NCI-H526 treated with DMSO at 0.1 percent for 48 hours (cell line): Measurements from ENCODE around the gene AXL.
"Not testable (repeated sequence)": the region's sequence is repeated elsewhere in the genome, so short reads cannot be mapped to it uniquely, and the experiment has no call there.

ENCODE experiments used
- DNase-seq: peaks from one replicate; lab custom pipeline; 2025; lab: John Stamatoyannopoulos, UW

AXL gene

GRCh38 chr19:41218615-41219507 lies at the start of gene AXL:
Gene AXL, plus strand, starts transcription at chr19:41219223. Its CDS starts 170 bp downstream, at chr19:41219393.
- DNase-seq: no peak

- DNase-seq: no peak
Measured at GRCh38 chr19:41172297-41173164, 46.5 kb upstream of the AXL start.

- DNase-seq: no peak
Measured at GRCh38 chr19:41174297-41174928, 44.6 kb upstream of the AXL start.

GRCh38 chr19:41175801-41176777 lies 42.9 kb upstream of the AXL start:
- DNase-seq: no peak

GRCh38 chr19:41180173-41180572 lies 38.9 kb upstream of the AXL start:
- DNase-seq: not testable (repeated sequence)

GRCh38 chr19:41186971-41187883 lies 31.8 kb upstream of the AXL start:
- DNase-seq: no peak

- DNase-seq: no peak
Measured at GRCh38 chr19:41187884-41188279, 31.1 kb upstream of the AXL start.

GRCh38 chr19:41189425-41190065 lies 29.5 kb upstream of the AXL start:
- no peak for DNase-seq

GRCh38 chr19:41192574-41193429 lies 26.2 kb upstream of the AXL start, which contains the start of gene CYP2S1:
Gene CYP2S1, plus strand, starts transcription at chr19:41193219. Its CDS starts 46 bp downstream, at chr19:41193265.
- no peak for DNase-seq

GRCh38 chr19:41193430-41194156 lies 25.4 kb upstream of the AXL start:
- DNase-seq: no peak

GRCh38 chr19:41194157-41194552 lies 24.9 kb upstream of the AXL start:
- DNase-seq: no peak

- no peak for DNase-seq
Measured at GRCh38 chr19:41195675-41196497, 23.1 kb upstream of the AXL start.

- DNase-seq: no peak
Measured at GRCh38 chr19:41198559-41198958, 20.5 kb upstream of the AXL start.

- no peak for DNase-seq
Measured at GRCh38 chr19:41203371-41203770, 15.7 kb upstream of the AXL start.

GRCh38 chr19:41204338-41204737 lies 14.7 kb upstream of the AXL start:
- DNase-seq: peak; percentile 60

GRCh38 chr19:41205995-41206394 lies 13.0 kb upstream of the AXL start:
- DNase-seq: no peak

- no peak for DNase-seq
Measured at GRCh38 chr19:41206456-41206855, 12.6 kb upstream of the AXL start.
